Measurements from ENCODE around the gene TUBB4A.

Gene TUBB4A

GRCh38 chr19:6532244-6532999 lies 30.3 kb upstream of the TUBB4A start:
- H3K9ac ChIP-seq (ENCODE audit: low read length in 2 of 2), result no peak overlapping the region
- H3K27me3 ChIP-seq (ENCODE audit: control insufficient read depth in 1 of 2, insufficient read depth in 2 of 2, low read length in 2 of 2), result peaks cover 13 to 19% of the 10 kb centered on the region in 2 donors
- peaks cover 18% of the 10 kb centered on the region for H3K4me1 ChIP-seq (ENCODE audit: control insufficient read depth, insufficient read depth, low read length)
- H3K27ac ChIP-seq (ENCODE audit: low read length), result no peak overlapping the region
- H3K9me3 ChIP-seq (ENCODE audit: control insufficient read depth in 2 of 2, low read length in 2 of 2), result no peaks in the 10 kb centered on the region
- no peak overlapping the region for H3K4me3 ChIP-seq (ENCODE audit: low read length in 2 of 2)
- no peaks in the 10 kb centered on the region for H3K36me3 ChIP-seq (ENCODE audit: control insufficient read depth in 2 of 2, insufficient read depth in 2 of 2, low read length in 2 of 2)

DNA sequence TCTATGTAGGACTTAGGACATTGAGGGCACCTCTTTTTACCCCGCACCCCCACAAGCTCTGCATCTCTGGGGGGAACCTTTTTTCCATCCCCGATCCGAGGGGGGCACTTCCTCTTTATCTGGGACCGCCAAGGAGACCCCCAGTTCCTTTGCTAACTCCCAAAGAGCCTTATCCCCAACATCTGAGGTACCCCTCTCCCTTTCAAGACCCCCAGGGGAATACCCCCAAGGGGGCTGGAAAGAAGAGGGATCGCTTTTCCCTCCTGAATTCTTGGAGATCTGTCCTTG lies 29.8 kb upstream of the TUBB4A start:
- peaks cover 13 to 19% of the 10 kb centered on the region in 2 donors for H3K27me3 ChIP-seq (ENCODE audit: control insufficient read depth in 1 of 2, insufficient read depth in 2 of 2, low read length in 2 of 2)
- no peak overlapping the region for H3K4me3 ChIP-seq (ENCODE audit: low read length in 2 of 2)
- no peaks in the 10 kb centered on the region for H3K9me3 ChIP-seq (ENCODE audit: control insufficient read depth in 2 of 2, low read length in 2 of 2)
- peaks cover 18% of the 10 kb centered on the region for H3K4me1 ChIP-seq (ENCODE audit: control insufficient read depth, insufficient read depth, low read length)
- no peak overlapping the region for H3K27ac ChIP-seq (ENCODE audit: low read length)
- H3K9ac ChIP-seq (ENCODE audit: low read length in 2 of 2), result no peak overlapping the region
- no peaks in the 10 kb centered on the region for H3K36me3 ChIP-seq (ENCODE audit: control insufficient read depth in 2 of 2, insufficient read depth in 2 of 2, low read length in 2 of 2)

- peak overlapping the region; percentile 36 to 55 for H3K9ac ChIP-seq (ENCODE audit: low read length in 2 of 2)
- H3K4me1 ChIP-seq (ENCODE audit: control insufficient read depth, insufficient read depth, low read length), result peaks cover 18% of the 10 kb centered on the region
- H3K27me3 ChIP-seq (ENCODE audit: control insufficient read depth in 1 of 2, insufficient read depth in 2 of 2, low read length in 2 of 2), result peaks cover 13 to 19% of the 10 kb centered on the region in 2 donors
- no peaks in the 10 kb centered on the region for H3K9me3 ChIP-seq (ENCODE audit: control insufficient read depth in 2 of 2, low read length in 2 of 2)
- peak overlapping the region; percentile 78 to 85 for H3K4me3 ChIP-seq (ENCODE audit: low read length in 2 of 2)
- H3K36me3 ChIP-seq (ENCODE audit: control insufficient read depth in 2 of 2, insufficient read depth in 2 of 2, low read length in 2 of 2), result no peaks in the 10 kb centered on the region
- H3K27ac ChIP-seq (ENCODE audit: low read length), result no peak overlapping the region
Measured at GRCh38 chr19:6531163-6531955, 29.2 kb upstream of the TUBB4A start.

GRCh38 chr19:6530386-6531162 lies 28.5 kb upstream of the TUBB4A start, which contains the start of gene TNFSF9:
TNFSF9 (plus strand) TSS chr19:6531026; CDS start chr19:6531037, 11 bp downstream.
- no peaks in the 10 kb centered on the region for H3K36me3 ChIP-seq (ENCODE audit: control insufficient read depth in 2 of 2, insufficient read depth in 2 of 2, low read length in 2 of 2)
- H3K9ac ChIP-seq (ENCODE audit: low read length in 2 of 2), result peak within 1 kb of the TSS; percentile 77 to 82
- H3K27ac ChIP-seq (ENCODE audit: low read length), result no peak within 1 kb of the TSS
- peaks cover 13 to 19% of the 10 kb centered on the region in 2 donors for H3K27me3 ChIP-seq (ENCODE audit: control insufficient read depth in 1 of 2, insufficient read depth in 2 of 2, low read length in 2 of 2)
- H3K9me3 ChIP-seq (ENCODE audit: control insufficient read depth in 2 of 2, low read length in 2 of 2), result no peaks in the 10 kb centered on the region
- peak within 1 kb of the TSS; percentile 78 to 85 for H3K4me3 ChIP-seq (ENCODE audit: low read length in 2 of 2)
- peaks cover 18% of the 10 kb centered on the region for H3K4me1 ChIP-seq (ENCODE audit: control insufficient read depth, insufficient read depth, low read length)

DNA sequence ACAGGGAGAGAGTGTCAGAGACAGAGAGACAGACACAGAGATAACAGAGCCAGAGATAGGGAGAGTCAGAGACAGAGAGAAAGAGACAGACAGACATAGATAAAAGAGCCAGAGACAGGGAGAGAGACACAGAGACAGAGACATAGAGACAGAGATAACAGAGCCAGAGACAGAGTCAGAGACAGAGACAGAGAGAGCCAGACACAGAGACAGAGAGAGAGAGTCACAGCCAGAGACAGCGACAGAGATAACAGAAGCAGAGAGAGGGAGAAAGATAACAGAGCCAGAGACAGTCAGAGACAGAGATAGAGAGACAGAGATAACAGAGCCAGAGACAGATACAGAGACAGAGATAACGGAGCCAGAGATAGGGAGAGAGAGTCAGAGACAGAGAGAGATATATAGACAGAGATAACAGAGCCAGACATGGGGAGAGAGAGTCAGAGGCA lies 27.9 kb upstream of the TUBB4A start:
- Histone ChIP-seq H3K4me3 (ENCODE audit: low read length in 2 of 2) (peak overlapping the region; percentile 78 to 85), H3K27me3 (ENCODE audit: control insufficient read depth in 1 of 2, insufficient read depth in 2 of 2, low read length in 2 of 2) (peaks cover 13 to 19% of the 10 kb centered on the region in 2 donors), H3K9me3 (ENCODE audit: control insufficient read depth in 2 of 2, low read length in 2 of 2) (no peaks in the 10 kb centered on the region), H3K9ac (ENCODE audit: low read length in 2 of 2) (peak overlapping the region; percentile 77 to 82), H3K4me1 (ENCODE audit: control insufficient read depth, insufficient read depth, low read length) (peaks cover 18% of the 10 kb centered on the region), H3K27ac (ENCODE audit: low read length) (no peak overlapping the region), H3K36me3 (ENCODE audit: control insufficient read depth in 2 of 2, insufficient read depth in 2 of 2, low read length in 2 of 2) (no peaks in the 10 kb centered on the region)

DNA sequence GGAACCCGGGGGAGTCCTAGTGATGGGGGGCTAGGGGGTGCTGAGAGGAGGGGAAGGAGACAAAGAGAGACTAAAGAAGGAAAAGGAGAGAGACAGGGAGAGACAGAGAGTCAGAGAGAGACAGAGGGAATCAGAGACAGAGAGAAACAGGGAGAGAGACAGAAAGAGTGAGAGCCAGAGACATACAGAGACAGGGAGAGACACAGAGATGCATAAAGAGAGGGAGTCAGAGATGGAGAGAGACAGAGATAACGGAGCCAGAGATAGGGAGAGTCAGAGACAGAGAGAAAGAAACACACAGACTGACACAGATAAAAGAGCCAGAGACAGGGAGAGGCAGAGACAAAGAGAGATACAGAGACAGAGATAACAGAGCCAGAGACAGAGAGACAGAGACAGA lies 27.2 kb upstream of the TUBB4A start:
- Histone ChIP-seq H3K9me3 (ENCODE audit: control insufficient read depth in 2 of 2, low read length in 2 of 2) (no peaks in the 10 kb centered on the region), H3K27ac (ENCODE audit: low read length) (no peak overlapping the region), H3K36me3 (ENCODE audit: control insufficient read depth in 2 of 2, insufficient read depth in 2 of 2, low read length in 2 of 2) (no peaks in the 10 kb centered on the region), H3K9ac (ENCODE audit: low read length in 2 of 2) (no peak overlapping the region), H3K4me1 (ENCODE audit: control insufficient read depth, insufficient read depth, low read length) (peaks cover 18% of the 10 kb centered on the region), H3K4me3 (ENCODE audit: low read length in 2 of 2) (no peak overlapping the region), H3K27me3 (ENCODE audit: control insufficient read depth in 1 of 2, insufficient read depth in 2 of 2, low read length in 2 of 2) (peaks cover 11 to 19% of the 10 kb centered on the region in 2 donors)

- H3K27me3 ChIP-seq (ENCODE audit: control insufficient read depth in 1 of 2, insufficient read depth in 2 of 2, low read length in 2 of 2), result peaks cover 11 to 19% of the 10 kb centered on the region in 2 donors
- no peaks in the 10 kb centered on the region for H3K9me3 ChIP-seq (ENCODE audit: control insufficient read depth in 2 of 2, low read length in 2 of 2)
- peaks cover 18% of the 10 kb centered on the region for H3K4me1 ChIP-seq (ENCODE audit: control insufficient read depth, insufficient read depth, low read length)
- H3K9ac ChIP-seq (ENCODE audit: low read length in 2 of 2), result no peak overlapping the region
- peak overlapping the region in 1 of 2 donors; percentile 15 for H3K4me3 ChIP-seq (ENCODE audit: low read length in 2 of 2)
- H3K36me3 ChIP-seq (ENCODE audit: control insufficient read depth in 2 of 2, insufficient read depth in 2 of 2, low read length in 2 of 2), result no peaks in the 10 kb centered on the region
- no peak overlapping the region for H3K27ac ChIP-seq (ENCODE audit: low read length)
Measured at GRCh38 chr19:6528544-6529121, 26.5 kb upstream of the TUBB4A start.

DNA sequence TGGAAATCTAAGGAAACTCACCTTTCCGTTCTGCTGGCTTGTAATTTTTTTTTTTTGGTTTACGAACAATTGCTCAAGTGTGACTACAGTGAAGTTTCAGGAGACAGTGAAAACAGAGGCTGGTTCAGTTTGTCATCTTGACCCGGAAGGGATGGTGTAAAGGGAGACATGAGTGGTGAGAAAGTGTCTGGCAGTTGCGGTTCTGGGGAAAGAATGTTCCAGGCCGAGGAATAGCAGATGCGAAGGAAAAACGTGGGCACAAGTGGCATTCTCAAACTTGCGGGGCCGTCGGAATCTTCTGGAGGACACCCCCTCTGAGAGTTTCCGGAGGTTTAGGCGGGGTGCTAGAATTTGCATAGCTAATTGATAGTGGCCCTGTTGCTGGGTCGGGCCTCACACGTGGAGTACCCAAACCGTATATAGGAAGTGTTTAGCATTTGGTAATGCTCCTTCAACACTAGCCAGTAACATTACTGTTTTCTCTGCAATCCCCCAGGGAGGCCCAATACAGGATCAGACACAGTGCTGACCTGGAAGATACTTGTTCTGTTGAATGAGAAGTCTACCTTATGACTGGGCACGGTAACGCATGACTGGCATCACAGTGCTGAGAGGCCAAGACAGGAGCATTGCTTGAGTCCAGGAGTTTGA lies 25.9 kb upstream of the TUBB4A start:
- H3K4me3 ChIP-seq (ENCODE audit: low read length in 2 of 2), result no peak overlapping the region
- H3K4me1 ChIP-seq (ENCODE audit: control insufficient read depth, insufficient read depth, low read length), result peaks cover 18% of the 10 kb centered on the region
- H3K9ac ChIP-seq (ENCODE audit: low read length in 2 of 2), result no peak overlapping the region
- H3K9me3 ChIP-seq (ENCODE audit: control insufficient read depth in 2 of 2, low read length in 2 of 2), result no peaks in the 10 kb centered on the region
- H3K27me3 ChIP-seq (ENCODE audit: control insufficient read depth in 1 of 2, insufficient read depth in 2 of 2, low read length in 2 of 2), result peaks cover 11 to 19% of the 10 kb centered on the region in 2 donors
- no peak overlapping the region for H3K27ac ChIP-seq (ENCODE audit: low read length)
- no peaks in the 10 kb centered on the region for H3K36me3 ChIP-seq (ENCODE audit: control insufficient read depth in 2 of 2, insufficient read depth in 2 of 2, low read length in 2 of 2)

DNA sequence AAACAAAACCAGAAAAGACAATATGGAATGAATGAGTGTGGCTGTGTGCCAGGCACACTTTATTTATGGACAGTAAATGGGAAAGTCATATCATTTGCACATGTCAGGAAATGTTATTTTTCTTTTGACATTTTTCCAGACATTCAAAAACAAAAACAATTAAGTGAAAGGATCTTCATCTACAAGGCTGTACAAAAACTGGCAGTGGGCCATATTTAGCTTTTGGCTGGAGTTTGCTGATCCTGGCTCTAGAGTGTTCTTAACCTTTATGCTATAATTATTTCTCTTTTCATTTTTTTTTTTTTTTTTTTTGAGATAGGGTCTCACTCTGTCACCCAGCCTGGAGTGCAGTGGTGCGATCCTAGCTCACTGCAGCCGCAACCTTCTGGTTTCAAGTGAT lies 22.2 kb upstream of the TUBB4A start:
- no peak overlapping the region for H3K9ac ChIP-seq (ENCODE audit: low read length in 2 of 2)
- no peaks in the 10 kb centered on the region for H3K36me3 ChIP-seq (ENCODE audit: control insufficient read depth in 2 of 2, insufficient read depth in 2 of 2, low read length in 2 of 2)
- no peak overlapping the region for H3K4me3 ChIP-seq (ENCODE audit: low read length in 2 of 2)
- no peaks in the 10 kb centered on the region for H3K9me3 ChIP-seq (ENCODE audit: control insufficient read depth in 2 of 2, low read length in 2 of 2)
- no peak overlapping the region for H3K27ac ChIP-seq (ENCODE audit: low read length)
- peaks cover 1% of the 10 kb centered on the region for H3K4me1 ChIP-seq (ENCODE audit: control insufficient read depth, insufficient read depth, low read length)
- H3K27me3 ChIP-seq (ENCODE audit: control insufficient read depth in 1 of 2, insufficient read depth in 2 of 2, low read length in 2 of 2), result peaks cover 5 to 7% of the 10 kb centered on the region in 2 donors

- no peak overlapping the region for H3K9ac ChIP-seq (ENCODE audit: low read length in 2 of 2)
- H3K27ac ChIP-seq (ENCODE audit: low read length), result no peak overlapping the region
- H3K4me1 ChIP-seq (ENCODE audit: control insufficient read depth, insufficient read depth, low read length), result no peaks in the 10 kb centered on the region
- H3K9me3 ChIP-seq (ENCODE audit: control insufficient read depth in 2 of 2, low read length in 2 of 2), result no peaks in the 10 kb centered on the region
- H3K36me3 ChIP-seq (ENCODE audit: control insufficient read depth in 2 of 2, insufficient read depth in 2 of 2, low read length in 2 of 2), result no peaks in the 10 kb centered on the region
- no peak overlapping the region for H3K4me3 ChIP-seq (ENCODE audit: low read length in 2 of 2)
- H3K27me3 ChIP-seq (ENCODE audit: control insufficient read depth in 1 of 2, insufficient read depth in 2 of 2, low read length in 2 of 2), result peaks cover 5 to 7% of the 10 kb centered on the region in 2 donors
Measured at GRCh38 chr19:6522712-6523111, 20.6 kb upstream of the TUBB4A start.
